ENCODE results near the gene ITGAX.

DNA sequence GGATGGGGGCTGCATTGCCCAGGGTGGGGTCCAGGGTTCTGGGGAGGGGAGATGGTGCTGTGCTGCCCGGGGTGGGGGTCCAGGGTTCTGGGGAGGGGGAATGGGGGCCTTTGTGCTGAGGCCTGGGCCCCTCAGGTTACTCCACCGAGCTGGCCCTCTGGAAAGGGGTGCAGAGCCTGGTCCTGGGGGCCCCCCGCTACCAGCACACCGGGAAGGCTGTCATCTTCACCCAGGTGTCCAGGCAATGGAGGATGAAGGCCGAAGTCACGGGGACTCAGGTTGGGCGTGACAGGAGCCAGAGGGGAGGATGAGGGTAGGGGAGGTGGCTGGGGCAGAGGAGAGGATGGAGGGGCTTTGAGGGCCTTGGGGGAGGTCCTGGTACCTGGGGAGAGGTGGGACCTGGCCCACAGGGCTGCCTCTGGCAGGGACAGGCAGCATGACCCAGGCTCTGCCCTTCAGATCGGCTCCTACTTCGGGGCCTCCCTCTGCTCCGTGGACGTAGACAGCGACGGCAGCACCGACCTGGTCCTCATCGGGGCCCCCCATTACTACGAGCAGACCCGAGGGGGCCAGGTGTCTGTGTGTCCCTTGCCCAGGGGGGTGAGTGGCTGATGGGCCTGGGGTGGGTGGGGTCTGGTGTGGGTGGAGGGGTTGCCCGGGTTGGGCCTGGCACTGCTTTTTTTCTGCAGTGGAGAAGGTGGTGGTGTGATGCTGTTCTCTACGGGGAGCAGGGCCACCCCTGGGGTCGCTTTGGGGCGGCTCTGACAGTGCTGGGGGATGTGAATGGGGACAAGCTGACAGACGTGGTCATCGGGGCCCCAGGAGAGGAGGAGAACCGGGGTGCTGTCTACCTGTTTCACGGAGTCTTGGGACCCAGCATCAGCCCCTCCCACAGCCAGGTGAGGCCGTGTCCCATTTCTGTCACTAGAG is 7.8 kb downstream of the ITGAX start:
- no peak for TF ChIP-seq EZH2 (IDR thresholded peaks at IDR 0.05; ENCODE audit: low read length, unreplicated experiment)
- TF ChIP-seq, protein P1, sequence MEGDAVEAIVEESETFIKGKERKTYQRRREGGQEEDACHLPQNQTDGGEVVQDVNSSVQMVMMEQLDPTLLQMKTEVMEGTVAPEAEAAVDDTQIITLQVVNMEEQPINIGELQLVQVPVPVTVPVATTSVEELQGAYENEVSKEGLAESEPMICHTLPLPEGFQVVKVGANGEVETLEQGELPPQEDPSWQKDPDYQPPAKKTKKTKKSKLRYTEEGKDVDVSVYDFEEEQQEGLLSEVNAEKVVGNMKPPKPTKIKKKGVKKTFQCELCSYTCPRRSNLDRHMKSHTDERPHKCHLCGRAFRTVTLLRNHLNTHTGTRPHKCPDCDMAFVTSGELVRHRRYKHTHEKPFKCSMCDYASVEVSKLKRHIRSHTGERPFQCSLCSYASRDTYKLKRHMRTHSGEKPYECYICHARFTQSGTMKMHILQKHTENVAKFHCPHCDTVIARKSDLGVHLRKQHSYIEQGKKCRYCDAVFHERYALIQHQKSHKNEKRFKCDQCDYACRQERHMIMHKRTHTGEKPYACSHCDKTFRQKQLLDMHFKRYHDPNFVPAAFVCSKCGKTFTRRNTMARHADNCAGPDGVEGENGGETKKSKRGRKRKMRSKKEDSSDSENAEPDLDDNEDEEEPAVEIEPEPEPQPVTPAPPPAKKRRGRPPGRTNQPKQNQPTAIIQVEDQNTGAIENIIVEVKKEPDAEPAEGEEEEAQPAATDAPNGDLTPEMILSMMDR (conservative IDR thresholded peaks at IDR 0.05; ENCODE audit: low read depth, low read length) = no peak
